ENCODE data around the gene MRTO4. TPM values are rescaled to one million over a fixed set of nuclear protein-coding genes. Genes with fewer than 3 reads are reported as not detected.
A peak's percentile ranks its signal among the peaks of the same experiment; 100 is the strongest.

The MRTO4 gene
- total and polyA plus RNA-seq, 2 of the 13 experiments (the other 11 are each of a cell fraction or from before 2014, with no cell fraction given): 28.1 to 59.2 TPM

DNA sequence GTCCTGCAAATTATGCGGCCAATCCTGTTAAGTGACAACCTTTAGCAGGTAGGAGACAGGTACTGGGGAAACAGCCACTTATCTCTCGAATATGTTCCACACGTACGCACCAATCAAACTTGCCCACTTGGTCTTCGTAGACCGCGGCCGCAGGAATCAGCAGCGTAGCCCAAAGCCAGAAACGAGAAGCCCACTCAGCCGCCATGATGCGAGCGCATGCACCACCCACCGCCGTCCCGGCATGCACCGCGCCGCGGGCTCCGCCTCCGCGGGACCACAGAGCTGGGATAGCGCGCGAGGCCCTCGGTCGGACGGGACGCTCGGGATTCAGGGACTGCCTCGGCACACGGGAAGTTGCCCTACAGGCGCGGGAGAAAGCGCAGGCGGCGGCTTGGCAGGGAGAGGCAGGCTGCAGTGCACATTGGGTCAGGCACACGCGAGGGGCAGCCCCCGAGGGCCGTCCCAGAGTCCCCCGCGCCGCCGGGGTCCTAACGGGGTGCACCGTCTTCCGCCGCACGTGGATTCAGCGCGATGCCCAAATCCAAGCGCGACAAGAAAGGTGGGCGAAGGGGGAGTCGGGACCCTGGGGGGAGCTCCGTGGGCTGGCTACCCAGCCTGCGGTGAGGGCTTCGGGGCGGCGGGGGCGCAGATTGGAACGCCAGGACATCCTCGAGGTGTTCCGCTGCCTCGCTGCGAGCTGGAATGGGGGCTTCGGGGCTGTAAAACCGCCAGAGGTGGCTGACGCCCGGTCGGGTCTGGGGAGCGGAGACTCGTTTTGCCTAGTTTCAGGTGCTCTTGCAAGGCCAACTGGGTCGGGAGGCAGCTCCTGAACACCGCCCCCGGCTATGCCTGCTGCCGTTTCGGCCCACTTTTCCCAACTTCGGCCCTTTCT lies at the start of gene MRTO4, which contains the start of gene EMC1 (continued):
- no peak for TF ChIP-seq EP300 (IDR thresholded peaks at IDR 0.05; ENCODE audit: low read depth in 2 of 2, low read length in 2 of 2)
- TF ChIP-seq EP300 (CRISPR knock-in tag; IDR thresholded peaks at IDR 0.05; ENCODE audit: borderline replicate concordance): peak; percentile 20; the same call in 1 of the 2 replicates
- peak; percentile 96 for TF ChIP-seq ZNF33B (CRISPR knock-in tag; IDR thresholded peaks at IDR 0.05)
- TF ChIP-seq KDM4B (CRISPR knock-in tag; IDR thresholded peaks at IDR 0.05): 0 out of 2 replicates have a peak, but pooled peaks have one; percentile 52
- TF ChIP-seq, protein P1, sequence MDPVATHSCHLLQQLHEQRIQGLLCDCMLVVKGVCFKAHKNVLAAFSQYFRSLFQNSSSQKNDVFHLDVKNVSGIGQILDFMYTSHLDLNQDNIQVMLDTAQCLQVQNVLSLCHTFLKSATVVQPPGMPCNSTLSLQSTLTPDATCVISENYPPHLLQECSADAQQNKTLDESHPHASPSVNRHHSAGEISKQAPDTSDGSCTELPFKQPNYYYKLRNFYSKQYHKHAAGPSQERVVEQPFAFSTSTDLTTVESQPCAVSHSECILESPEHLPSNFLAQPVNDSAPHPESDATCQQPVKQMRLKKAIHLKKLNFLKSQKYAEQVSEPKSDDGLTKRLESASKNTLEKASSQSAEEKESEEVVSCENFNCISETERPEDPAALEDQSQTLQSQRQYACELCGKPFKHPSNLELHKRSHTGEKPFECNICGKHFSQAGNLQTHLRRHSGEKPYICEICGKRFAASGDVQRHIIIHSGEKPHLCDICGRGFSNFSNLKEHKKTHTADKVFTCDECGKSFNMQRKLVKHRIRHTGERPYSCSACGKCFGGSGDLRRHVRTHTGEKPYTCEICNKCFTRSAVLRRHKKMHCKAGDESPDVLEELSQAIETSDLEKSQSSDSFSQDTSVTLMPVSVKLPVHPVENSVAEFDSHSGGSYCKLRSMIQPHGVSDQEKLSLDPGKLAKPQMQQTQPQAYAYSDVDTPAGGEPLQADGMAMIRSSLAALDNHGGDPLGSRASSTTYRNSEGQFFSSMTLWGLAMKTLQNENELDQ (CRISPR knock-in tag; IDR thresholded peaks at IDR 0.05; ENCODE audit: borderline replicate concordance): no peak; the same call in 1 of the 2 replicates
- peak; percentile 100 for TF ChIP-seq ZNF335 (CRISPR knock-in tag; IDR thresholded peaks at IDR 0.05)
- no peak; the same call in 1 of the 2 replicates for TF ChIP-seq NFYC (CRISPR knock-in tag; IDR thresholded peaks at IDR 0.05)
- TF ChIP-seq, protein P2, sequence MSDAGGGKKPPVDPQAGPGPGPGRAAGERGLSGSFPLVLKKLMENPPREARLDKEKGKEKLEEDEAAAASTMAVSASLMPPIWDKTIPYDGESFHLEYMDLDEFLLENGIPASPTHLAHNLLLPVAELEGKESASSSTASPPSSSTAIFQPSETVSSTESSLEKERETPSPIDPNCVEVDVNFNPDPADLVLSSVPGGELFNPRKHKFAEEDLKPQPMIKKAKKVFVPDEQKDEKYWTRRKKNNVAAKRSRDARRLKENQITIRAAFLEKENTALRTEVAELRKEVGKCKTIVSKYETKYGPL (CRISPR knock-in tag; IDR thresholded peaks at IDR 0.05): no peak
- TF ChIP-seq ZFP41 (CRISPR knock-in tag; IDR thresholded peaks at IDR 0.05; ENCODE audit: borderline replicate concordance): no peak; the same call in 1 of the 2 replicates
- TF ChIP-seq HOXA5 (CRISPR knock-in tag; IDR thresholded peaks at IDR 0.05): no peak; the same call in 1 of the 2 replicates
- peak; percentile 87 for TF ChIP-seq ASH2L (IDR thresholded peaks at IDR 0.05; ENCODE audit: insufficient read length, low read depth, low read length)
- peak; percentile 89 for TF ChIP-seq ZNF781 (CRISPR knock-in tag; IDR thresholded peaks at IDR 0.05; ENCODE audit: borderline replicate concordance, not compliant biosample characterization)
- peak; percentile 63 for TF ChIP-seq GATAD2A (CRISPR knock-in tag; IDR thresholded peaks at IDR 0.05)
- no peak for TF ChIP-seq ZNF773 (CRISPR knock-in tag; IDR thresholded peaks at IDR 0.05; ENCODE audit: borderline replicate concordance)
- peak; percentile 54; the same call in 1 of the 2 replicates for TF ChIP-seq ZNF343 (CRISPR knock-in tag; IDR thresholded peaks at IDR 0.05)
- peak; percentile 43 for TF ChIP-seq RAD21 (CRISPR knock-in tag; IDR thresholded peaks at IDR 0.05)
- TF ChIP-seq FOXO4 (CRISPR knock-in tag; conservative IDR thresholded peaks at IDR 0.05): no peak
- no peak for TF ChIP-seq SMARCE1 (IDR thresholded peaks at IDR 0.05; ENCODE audit: borderline replicate concordance)
- no peak for TF ChIP-seq RORA (CRISPR knock-in tag; IDR thresholded peaks at IDR 0.05)
- TF ChIP-seq CENPBD1 (CRISPR knock-in tag; IDR thresholded peaks at IDR 0.05; ENCODE audit: borderline replicate concordance, low read depth): no peak
- peak; percentile 31; the same call in 1 of the 2 replicates for TF ChIP-seq SMAD3 (CRISPR knock-in tag; IDR thresholded peaks at IDR 0.05)
- no peak for TF ChIP-seq ZC3H4 (CRISPR knock-in tag; IDR thresholded peaks at IDR 0.05; ENCODE audit: borderline replicate concordance)
